SK-N-SH (cell line): ENCODE measurements around the gene PLRG1. TPM values are rescaled to one million over a fixed set of nuclear protein-coding genes. Genes with fewer than 3 reads are reported as not detected.

ENCODE experiments used
- polyA plus RNA-seq, 3 experiments: library from polyadenylated mRNA; depleted of rRNA; stranded (reverse); fragments of >200 nt; gene quantifications; 2 replicates each; pipeline ENCODE4 v1.2.3, GENCODE V29; 2012
- small RNA-seq, 7 experiments: library from RNA; depleted of rRNA; stranded (forward); fragments of <200 nt; gene quantifications; one replicate each; pipeline ENCODE3, GENCODE V24; 2012

PLRG1 gene
- polyA plus RNA-seq, 1 of the 3 experiments (the other 2 are of a cell fraction), result 64.8 TPM

Small RNA genes within 50 kb of the gene (small RNA-seq; reads per million reads assigned to genes)
- 0 reads per million in 7 experiments for gene RNU6-1285P

Other genes starting within 250 kb of the PLRG1 start
- not detected in 2 replicates for gene DCHS2, start 58.6 kb downstream of the PLRG1 start, polyA plus RNA-seq (2012; rRNA removed)
- not detected in 2 replicates for gene FGB, start 12.6 kb upstream of the PLRG1 start, polyA plus RNA-seq (2012; rRNA removed)
- gene FGA, start 40.3 kb upstream of the PLRG1 start, polyA plus RNA-seq (2012; rRNA removed), result not detected in 2 replicates
- gene FGG, start 62.3 kb upstream of the PLRG1 start, polyA plus RNA-seq (2012; rRNA removed), result not detected in 2 replicates
- not detected in 2 replicates for gene LRAT, start 193.6 kb upstream of the PLRG1 start, polyA plus RNA-seq (2012; rRNA removed)
- gene RBM46, start 230.9 kb upstream of the PLRG1 start, polyA plus RNA-seq (2012; rRNA removed), result not detected in 2 replicates